SK-N-MC (cell line): ENCODE measurements around the gene RIPPLY3.

Source experiments
- EZH2 ChIP-seq: fragments of 200-600 bp; sonication (generic); IDR thresholded peaks from one replicate; pipeline ENCODE4 v1.6.1; 2017; ENCODE audit warnings: antibody characterized with exemption
- POLR2AphosphoS5 ChIP-seq: IDR thresholded peaks from 2 replicates; pipeline ENCODE4 v1.6.1; 2012; ENCODE audit warnings: mild to moderate bottlenecking, low read depth, low read length, borderline replicate concordance

- no peak for TF ChIP-seq EZH2
- no peak for TF ChIP-seq POLR2AphosphoS5
These were observed 15.8 kb upstream of the RIPPLY3 start for GRCh38 chr21:36990508-36991205.
